ENCODE measurements around the gene ZNF609. TPM values are rescaled to one million over a fixed set of nuclear protein-coding genes. Genes with fewer than 3 reads are reported as not detected.
A peak's percentile ranks its signal among the peaks of the same experiment; 100 is the strongest.

Gene ZNF609
- total RNA-seq (10 to 100 TPM in 1 of 2 donors, 1 to 10 TPM in 1; 7.1 to 18.1 TPM), polyA plus RNA-seq (1 to 10 TPM; 4.6 to 8.9 TPM)

- peak within 1 kb of the TSS; percentile 79 to 97 (median 90) for H3K4me3 ChIP-seq (ENCODE audit: low read depth in 1 of 3, low read length in 3 of 3)
- 3% methylated on average over 45 of the region's 45 CpGs for WGBS
- H3K9ac ChIP-seq (ENCODE audit: low read depth in 1 of 2, low read length in 2 of 2) = peak within 1 kb of the TSS in 1 of 2 donors; percentile 78
- peak; percentile 98 for DNase-seq (ENCODE audit: low spot score)
- TF ChIP-seq CTCF (IDR thresholded peaks at IDR 0.05; ENCODE audit: low read depth, low read length, missing input control) (no peak), JUND (IDR thresholded peaks at IDR 0.05) (no peak), RXRA (IDR thresholded peaks at IDR 0.05) (peak; percentile 13 to 49), HNF4G (IDR thresholded peaks at IDR 0.05) (no peak), RAD21 (IDR thresholded peaks at IDR 0.05) (peak; percentile 24 to 46), GABPA (IDR thresholded peaks at IDR 0.05 in 1 of 2, conservative IDR thresholded peaks at IDR 0.05 in 1 of 2) (peak in 1 of 2 donors; percentile 42), HNF4A (conservative IDR thresholded peaks at IDR 0.05) (peak in 1 of 2 donors; percentile 11), SP1 (IDR thresholded peaks at IDR 0.05) (peak; percentile 47), YY1 (IDR thresholded peaks at IDR 0.05) (peak; percentile 79)
- peak within 1 kb of the TSS; percentile 70 to 83 for H3K27ac ChIP-seq (ENCODE audit: low read depth in 1 of 2, low read length in 2 of 2)
- peaks cover 7 to 53% (median 35%) of the 10 kb centered on the region in 4 donors for H3K4me1 ChIP-seq (ENCODE audit: control insufficient read depth in 4 of 4, insufficient read depth in 4 of 4, low read length in 3 of 4)
- no peaks in the 10 kb centered on the region for H3K27me3 ChIP-seq (ENCODE audit: control insufficient read depth in 4 of 4, insufficient read depth in 4 of 4, low read length in 3 of 4)
- no peaks in the 10 kb centered on the region for H3K9me3 ChIP-seq (ENCODE audit: control insufficient read depth in 4 of 4, low read length in 3 of 4)
- H3K36me3 ChIP-seq (ENCODE audit: control insufficient read depth in 4 of 4, insufficient read depth in 3 of 4, low read depth in 1 of 4, low read length in 3 of 4) = no peaks in the 10 kb centered on the region
Measured at GRCh38 chr15:64460206-64460723, at the start of gene ZNF609. TSS of gene ZNF609 (plus strand) at chr15:64460578. CDS start at chr15:64499420, 38,842 bp downstream.

- no peak for DNase-seq (ENCODE audit: low spot score)
- TF ChIP-seq REST (IDR thresholded peaks at IDR 0.05) = no peak
- TF ChIP-seq FOXA1 (IDR thresholded peaks at IDR 0.05) = no peak
- no peak for TF ChIP-seq YY1 (IDR thresholded peaks at IDR 0.05)
- TF ChIP-seq ATF3 (IDR thresholded peaks at IDR 0.05) = no peak
- TF ChIP-seq RXRA (IDR thresholded peaks at IDR 0.05) = no peak
- TF ChIP-seq JUND (IDR thresholded peaks at IDR 0.05) = no peak
- TF ChIP-seq MAX (IDR thresholded peaks at IDR 0.05) = no peak
- TF ChIP-seq TAF1 (conservative IDR thresholded peaks at IDR 0.05) = no peak
- TF ChIP-seq NR2F2 (IDR thresholded peaks at IDR 0.05) = no peak
- no peak for TF ChIP-seq EGR1 (IDR thresholded peaks at IDR 0.05; ENCODE audit: low read depth in 2 of 2)
- no peak for TF ChIP-seq RAD21 (IDR thresholded peaks at IDR 0.05)
- TF ChIP-seq CTCF (IDR thresholded peaks at IDR 0.05; ENCODE audit: low read depth, low read length, missing input control) = no peak
- no peak for TF ChIP-seq HNF4G (IDR thresholded peaks at IDR 0.05)
- TF ChIP-seq HNF4A (conservative IDR thresholded peaks at IDR 0.05) = no peak
- TF ChIP-seq GABPA (IDR thresholded peaks at IDR 0.05 in 1 of 2, conservative IDR thresholded peaks at IDR 0.05 in 1 of 2) = no peak
- no peak for TF ChIP-seq ZBTB33 (IDR thresholded peaks at IDR 0.05)
- no peak for TF ChIP-seq SP1 (IDR thresholded peaks at IDR 0.05)
- Histone ChIP-seq H3K9me3 (ENCODE audit: control insufficient read depth in 4 of 4, low read length in 3 of 4) (no peaks in the 10 kb centered on the region), H3K36me3 (ENCODE audit: control insufficient read depth in 4 of 4, insufficient read depth in 3 of 4, low read depth in 1 of 4, low read length in 3 of 4) (peaks cover 1 to 58% (median 36%) of the 10 kb centered on the region in 4 donors), H3K27me3 (ENCODE audit: control insufficient read depth in 4 of 4, insufficient read depth in 4 of 4, low read length in 3 of 4) (no peaks in the 10 kb centered on the region), H3K4me1 (ENCODE audit: control insufficient read depth in 4 of 4, insufficient read depth in 4 of 4, low read length in 3 of 4) (no peaks in the 10 kb centered on the region), H3K27ac (ENCODE audit: low read depth in 1 of 2, low read length in 2 of 2) (no peak overlapping the region), H3K4me3 (ENCODE audit: low read depth in 1 of 3, low read length in 3 of 3) (no peak overlapping the region), H3K9ac (ENCODE audit: low read depth in 1 of 2, low read length in 2 of 2) (no peak overlapping the region)
- 89% methylated on average over 2 of the region's 2 CpGs for WGBS
Measured at GRCh38 chr15:64412216-64412615, 48.2 kb upstream of the ZNF609 start.

All from liver (tissue), 9 donors.